ENCODE results near the gene PSTPIP1. TPM values are rescaled to one million over a fixed set of nuclear protein-coding genes. Genes with fewer than 3 reads are reported as not detected.

Gene PSTPIP1
- total RNA-seq, 4 donors from 2014 or later: 6.3 to 40.4 (median 19.5) TPM

DNA sequence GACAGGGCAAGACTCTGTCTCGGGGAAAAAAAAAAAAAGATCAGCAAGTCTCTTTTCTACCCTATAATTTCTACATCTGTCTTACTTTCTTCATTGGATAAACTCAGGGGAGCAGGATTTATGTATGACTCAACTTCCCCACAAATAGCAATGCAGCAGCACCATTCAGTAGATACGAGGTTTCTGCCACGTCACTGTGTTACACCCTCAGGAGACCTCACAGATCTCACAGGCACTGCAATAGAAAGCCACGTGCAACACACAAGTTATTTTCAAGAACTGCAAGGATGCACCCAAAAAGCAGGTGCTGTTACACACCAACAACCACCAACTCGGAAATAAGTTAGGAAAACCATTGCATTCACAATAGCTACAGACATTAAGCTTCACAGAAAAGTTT lies 45.7 kb downstream of the PSTPIP1 start:
- TF ChIP-seq CTCF (IDR thresholded peaks at IDR 0.05): no peak
- TF ChIP-seq POLR2A (IDR thresholded peaks at IDR 0.05): no peak
- DNase-seq: no peak
- Histone ChIP-seq H3K9me3 (no peaks in the 10 kb centered on the region), H3K27ac (no peak overlapping the region), H3K4me1 (peaks cover 0 to 10% (median 0%) of the 10 kb centered on the region in 4 donors), H3K27me3 (no peaks in the 10 kb centered on the region), H3K36me3 (peaks cover 0 to 57% (median 0%) of the 10 kb centered on the region in 3 donors), H3K4me3 (no peak overlapping the region)

GRCh38 chr15:77042245-77042919 lies 47.5 kb downstream of the PSTPIP1 start:
- Histone ChIP-seq H3K36me3 (peaks cover 0 to 62% (median 0%) of the 10 kb centered on the region in 3 donors), H3K9me3 (no peaks in the 10 kb centered on the region), H3K4me1 (peaks cover 0 to 10% (median 0%) of the 10 kb centered on the region in 4 donors), H3K27me3 (no peaks in the 10 kb centered on the region), H3K4me3 (no peak overlapping the region), H3K27ac (no peak overlapping the region)
- TF ChIP-seq POLR2A (IDR thresholded peaks at IDR 0.05) (no peak), CTCF (IDR thresholded peaks at IDR 0.05) (no peak)
- DNase-seq: no peak

DNA sequence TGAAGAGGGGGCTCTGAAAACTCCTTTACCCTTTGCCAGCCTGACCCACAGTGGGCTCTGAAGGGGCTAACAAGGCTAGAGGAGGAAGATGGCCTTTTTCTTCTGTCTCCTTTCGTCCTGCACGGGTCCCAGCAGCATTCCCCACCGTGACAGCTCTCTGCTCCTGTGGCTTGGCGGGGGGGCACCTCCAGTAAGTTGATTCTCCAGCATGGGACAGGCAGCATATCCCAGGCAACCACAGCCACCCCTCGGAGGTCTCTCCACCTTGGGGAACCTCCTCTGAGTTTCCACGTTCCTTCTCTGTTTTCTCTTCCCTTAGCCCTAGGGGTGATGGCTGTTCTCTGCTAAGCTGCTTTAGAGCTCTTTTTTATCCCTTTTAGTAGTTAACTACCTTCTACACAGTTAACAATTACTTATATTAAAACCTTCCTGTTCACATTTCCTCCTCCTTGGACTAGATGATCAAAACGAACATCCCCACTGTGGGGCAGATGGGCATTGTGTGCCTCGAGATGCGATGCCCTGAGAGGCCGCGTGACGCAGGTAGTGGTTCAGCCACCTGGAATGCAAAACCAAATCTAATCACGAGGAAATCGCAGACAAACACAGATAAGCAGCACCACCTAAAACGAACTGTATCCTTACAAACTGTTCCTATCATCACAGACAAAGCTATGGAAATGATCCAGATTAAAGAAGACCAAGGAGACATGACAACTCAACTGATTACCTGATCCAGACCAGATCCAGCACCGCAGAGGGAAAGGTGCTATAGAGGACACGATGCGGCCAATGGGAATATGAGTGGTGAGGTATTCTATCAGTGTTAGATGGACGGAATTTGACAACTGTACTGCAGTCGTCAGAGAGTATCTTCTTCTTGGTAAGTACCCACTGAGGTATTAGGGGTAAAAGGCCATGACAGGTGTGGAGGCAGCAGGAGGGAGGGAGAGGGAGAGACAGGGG lies 48.3 kb downstream of the PSTPIP1 start:
- Histone ChIP-seq H3K4me1 (peaks cover 0 to 10% (median 0%) of the 10 kb centered on the region in 4 donors), H3K27me3 (no peaks in the 10 kb centered on the region), H3K27ac (no peak overlapping the region), H3K36me3 (peaks cover 0 to 62% (median 0%) of the 10 kb centered on the region in 3 donors), H3K4me3 (no peak overlapping the region), H3K9me3 (no peaks in the 10 kb centered on the region)
- no peak for DNase-seq
- TF ChIP-seq POLR2A (IDR thresholded peaks at IDR 0.05): no peak
- TF ChIP-seq CTCF (IDR thresholded peaks at IDR 0.05): no peak

GRCh38 chr15:77044228-77045042 lies 49.5 kb downstream of the PSTPIP1 start:
- Histone ChIP-seq H3K27me3 (no peaks in the 10 kb centered on the region), H3K4me3 (no peak overlapping the region), H3K36me3 (peaks cover 0 to 67% (median 0%) of the 10 kb centered on the region in 3 donors), H3K9me3 (no peaks in the 10 kb centered on the region), H3K4me1 (peaks cover 0 to 10% (median 0%) of the 10 kb centered on the region in 4 donors), H3K27ac (no peak overlapping the region)
- DNase-seq: no peak
- TF ChIP-seq CTCF (IDR thresholded peaks at IDR 0.05) (no peak), POLR2A (IDR thresholded peaks at IDR 0.05) (no peak)

DNA sequence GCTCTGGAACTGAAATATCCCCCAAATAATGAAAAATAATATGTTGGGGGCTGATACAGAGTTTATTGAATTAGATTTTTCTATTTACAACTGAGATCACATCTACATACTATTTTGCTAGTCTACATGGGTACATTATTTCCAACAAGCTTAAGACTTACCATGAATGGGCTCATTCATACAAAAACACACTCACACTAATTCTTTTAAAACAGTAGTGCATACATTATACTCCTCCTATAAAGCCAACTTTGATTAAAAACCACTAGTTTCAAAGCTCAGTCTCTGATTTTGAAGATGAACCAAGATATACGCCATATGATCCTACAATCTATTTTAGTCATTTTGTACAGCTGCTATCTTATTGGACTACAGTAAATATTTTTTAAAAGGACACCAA lies 51.1 kb downstream of the PSTPIP1 start:
- H3K4me3 ChIP-seq: no peak overlapping the region
- no peak for DNase-seq
- no peak overlapping the region for H3K27ac ChIP-seq
- no peaks in the 10 kb centered on the region for H3K27me3 ChIP-seq
- H3K4me1 ChIP-seq: peaks cover 0 to 10% (median 0%) of the 10 kb centered on the region in 4 donors
- H3K9me3 ChIP-seq: no peaks in the 10 kb centered on the region
- no peak for TF ChIP-seq CTCF (IDR thresholded peaks at IDR 0.05)
- TF ChIP-seq POLR2A (IDR thresholded peaks at IDR 0.05): no peak
- H3K36me3 ChIP-seq: peaks cover 0 to 73% (median 0%) of the 10 kb centered on the region in 3 donors

All from Peyer's patch (tissue), 4 donors.